Astrocyte (in vitro differentiated cells and primary cell): Measurements from ENCODE around the gene RIIAD1. TPM values are rescaled to one million over a fixed set of nuclear protein-coding genes. Genes with fewer than 3 reads are reported as not detected.
A peak's percentile ranks its signal among the peaks of the same experiment; 100 is the strongest.

Experiments
- DNase-seq: peaks from one replicate; pipeline ENCODE4 v3.0.0-alpha.2; 2010; ENCODE audit warnings: low read depth
- FAIRE-seq: peaks from 2 replicates; lab custom pipeline; 2011; peaks lifted over from hg19 to GRCh38; lab: Jason Lieb, UNC
- H2AFZ ChIP-seq: 2 replicates; pipeline ENCODE4 v1.6.0; 2012; ENCODE audit warnings: low read depth, low read length, inconsistent platforms
- H3K27ac ChIP-seq: 2 replicates; pipeline ENCODE4 v1.5.1; 2011; ENCODE audit warnings: low read depth, low read length, inconsistent platforms
- H3K27me3 ChIP-seq: 2 replicates; pipeline ENCODE4 v1.6.0; 2011; ENCODE audit warnings: low read length, inconsistent platforms; ENCODE audit not compliant: insufficient read depth
- H3K36me3 ChIP-seq: 2 replicates; pipeline ENCODE4 v1.5.1; 2011; ENCODE audit warnings: low read length, inconsistent platforms; ENCODE audit not compliant: insufficient read depth
- H3K4me1 ChIP-seq: 2 replicates; pipeline ENCODE4 v1.5.1; 2011; ENCODE audit warnings: low read length, inconsistent platforms; ENCODE audit not compliant: insufficient read depth
- H3K4me2 ChIP-seq: 2 replicates; pipeline ENCODE4 v1.6.0; 2012; ENCODE audit warnings: low read length, inconsistent platforms
- H3K4me3 ChIP-seq: 2 replicates; pipeline ENCODE4 v1.5.1; 2011; ENCODE audit warnings: low read depth, mild to moderate bottlenecking, low read length, inconsistent platforms; ENCODE audit not compliant: insufficient read depth
- H3K79me2 ChIP-seq: 2 replicates; pipeline ENCODE4 v1.6.0; 2012; ENCODE audit warnings: mild to moderate bottlenecking, low read length, inconsistent platforms; ENCODE audit not compliant: insufficient read depth
- H3K9ac ChIP-seq: 2 replicates; pipeline ENCODE4 v1.6.0; 2012; ENCODE audit warnings: mild to moderate bottlenecking, low read length, inconsistent platforms
- H3K9me3 ChIP-seq: 2 replicates; pipeline ENCODE4 v1.5.1; 2012; ENCODE audit warnings: low read depth, mild to moderate bottlenecking, low read length, inconsistent platforms; ENCODE audit not compliant: insufficient read depth
- H4K20me1 ChIP-seq: 2 replicates; pipeline ENCODE4 v1.6.0; 2012; ENCODE audit warnings: low read length, inconsistent platforms; ENCODE audit not compliant: insufficient read depth
- H3K27ac Mint-ChIP-seq: one replicate; pipeline ENCODE4 v1.8.0; 2021; ENCODE audit warnings: mild to moderate bottlenecking, mixed read lengths; ENCODE audit not compliant: unreplicated experiment
- H3K27me3 Mint-ChIP-seq: one replicate; pipeline ENCODE4 v1.8.0; 2021; ENCODE audit warnings: low read depth, mixed read lengths; ENCODE audit not compliant: unreplicated experiment
- H3K36me3 Mint-ChIP-seq: one replicate; pipeline ENCODE4 v1.8.0; 2021; ENCODE audit warnings: low read depth, mixed read lengths; ENCODE audit not compliant: unreplicated experiment
- H3K4me1 Mint-ChIP-seq: one replicate; pipeline ENCODE4 v1.8.0; 2021; ENCODE audit warnings: low read depth, mixed read lengths; ENCODE audit not compliant: unreplicated experiment
- H3K4me3 Mint-ChIP-seq: one replicate; pipeline ENCODE4 v1.8.0; 2021; ENCODE audit warnings: mild to moderate bottlenecking, moderate library complexity, mixed read lengths; ENCODE audit not compliant: unreplicated experiment
- H3K9me3 Mint-ChIP-seq: one replicate; pipeline ENCODE4 v1.8.0; 2021; ENCODE audit warnings: mild to moderate bottlenecking, mixed read lengths; ENCODE audit not compliant: unreplicated experiment
- EZH2 ChIP-seq: IDR thresholded peaks from 2 replicates; pipeline ENCODE4 v1.6.1; 2012; ENCODE audit warnings: mild to moderate bottlenecking, low read length, inconsistent platforms; ENCODE audit not compliant: insufficient read depth
- total RNA-seq: library from RNA; stranded (reverse); gene quantifications from 2 replicates; pipeline ENCODE4 v1.2.1, GENCODE V29; 2021
- TF ChIP-seq, protein P1 (sequence below): IDR thresholded peaks from 2 replicates; pipeline ENCODE4 v1.5.1; 2011; ENCODE audit warnings: low read depth, mild to moderate bottlenecking, inconsistent platforms, low read length, moderate library complexity; ENCODE audit not compliant: insufficient read depth

RIIAD1 gene
- total RNA-seq, 1 donor from 2014 or later = not detected

DNA sequence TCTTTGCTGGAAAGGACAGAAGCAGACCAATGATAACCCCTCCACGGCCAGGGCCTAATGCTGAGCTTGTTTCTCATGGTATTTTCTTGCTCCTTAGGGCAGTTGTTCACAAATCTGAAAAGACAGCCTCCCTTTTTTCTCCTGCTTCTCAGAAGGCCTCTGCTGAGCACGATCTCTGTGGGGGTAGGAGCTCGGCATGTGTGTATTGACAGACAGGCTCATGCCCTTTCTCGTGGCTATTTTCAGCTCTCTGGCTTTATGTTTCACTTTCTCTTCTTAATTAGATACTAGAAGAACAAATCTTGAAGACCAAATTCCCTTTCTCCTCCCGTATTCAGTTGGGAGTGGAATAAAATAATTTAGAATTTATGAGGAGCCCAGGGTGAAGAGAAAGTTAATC is 768 bp upstream of the RIIAD1 start:
- Histone ChIP-seq H3K9me3 (no peaks in the 10 kb centered on the region), H3K27ac (no peak overlapping the region), H3K79me2 (no peaks in the 10 kb centered on the region), H3K9ac (no peak overlapping the region), H3K4me3 (no peak overlapping the region), H3K4me1 (peaks cover 8% of the 10 kb centered on the region), H3K36me3 (no peaks in the 10 kb centered on the region), H3K27me3 (peaks cover 78% of the 10 kb centered on the region), H4K20me1 (no peaks in the 10 kb centered on the region), H3K4me2 (peak overlapping the region; percentile 87), H2AFZ (no peak overlapping the region)
- FAIRE-seq (no peak), DNase-seq (no peak)
- peaks cover 3% of the 10 kb centered on the region for H3K36me3 Mint-ChIP-seq
- H3K27ac Mint-ChIP-seq = no peak overlapping the region
- peak overlapping the region; percentile 61 for H3K4me3 Mint-ChIP-seq
- H3K27me3 Mint-ChIP-seq = peaks cover 60% of the 10 kb centered on the region
- TF ChIP-seq, protein P1, sequence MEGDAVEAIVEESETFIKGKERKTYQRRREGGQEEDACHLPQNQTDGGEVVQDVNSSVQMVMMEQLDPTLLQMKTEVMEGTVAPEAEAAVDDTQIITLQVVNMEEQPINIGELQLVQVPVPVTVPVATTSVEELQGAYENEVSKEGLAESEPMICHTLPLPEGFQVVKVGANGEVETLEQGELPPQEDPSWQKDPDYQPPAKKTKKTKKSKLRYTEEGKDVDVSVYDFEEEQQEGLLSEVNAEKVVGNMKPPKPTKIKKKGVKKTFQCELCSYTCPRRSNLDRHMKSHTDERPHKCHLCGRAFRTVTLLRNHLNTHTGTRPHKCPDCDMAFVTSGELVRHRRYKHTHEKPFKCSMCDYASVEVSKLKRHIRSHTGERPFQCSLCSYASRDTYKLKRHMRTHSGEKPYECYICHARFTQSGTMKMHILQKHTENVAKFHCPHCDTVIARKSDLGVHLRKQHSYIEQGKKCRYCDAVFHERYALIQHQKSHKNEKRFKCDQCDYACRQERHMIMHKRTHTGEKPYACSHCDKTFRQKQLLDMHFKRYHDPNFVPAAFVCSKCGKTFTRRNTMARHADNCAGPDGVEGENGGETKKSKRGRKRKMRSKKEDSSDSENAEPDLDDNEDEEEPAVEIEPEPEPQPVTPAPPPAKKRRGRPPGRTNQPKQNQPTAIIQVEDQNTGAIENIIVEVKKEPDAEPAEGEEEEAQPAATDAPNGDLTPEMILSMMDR = no peak
- peak; percentile 4 for TF ChIP-seq EZH2
- H3K9me3 Mint-ChIP-seq = peaks cover 2% of the 10 kb centered on the region
- H3K4me1 Mint-ChIP-seq = peaks cover 23% of the 10 kb centered on the region

DNA sequence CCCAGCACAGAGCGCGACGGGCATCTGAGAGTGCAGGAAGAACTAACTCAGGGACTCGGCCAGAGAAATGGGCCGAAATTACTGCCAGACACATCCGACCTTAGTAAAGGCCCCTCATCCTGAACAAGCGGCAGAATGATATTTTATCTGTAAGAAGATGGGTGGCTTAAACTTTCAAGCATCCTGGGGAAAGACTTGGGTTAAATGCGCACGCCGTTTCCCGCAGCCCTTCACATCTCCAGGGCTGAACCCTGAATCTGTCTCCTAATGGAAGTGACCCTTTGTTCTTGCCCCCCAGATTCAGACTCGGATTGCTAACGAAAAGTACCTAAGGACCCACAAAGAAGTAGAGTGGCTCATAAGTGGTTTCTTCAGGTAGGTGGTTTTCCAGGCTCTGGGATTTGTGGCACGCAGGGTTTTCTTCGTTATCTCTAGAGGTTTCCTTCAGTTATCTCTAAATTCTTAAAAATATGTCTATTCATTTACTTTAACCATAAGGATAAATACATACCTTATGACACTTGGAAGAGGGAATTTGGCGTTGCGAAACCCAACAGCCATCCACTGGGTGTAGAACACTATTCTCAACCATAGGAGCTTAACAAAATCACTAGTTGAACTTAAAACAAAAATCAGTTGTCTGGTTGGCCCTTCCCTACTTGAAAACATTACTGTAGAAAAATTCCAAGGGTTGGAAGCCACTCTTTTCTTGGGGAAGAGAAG is 627 bp downstream of the RIIAD1 start:
- Histone ChIP-seq H3K36me3 (no peaks in the 10 kb centered on the region), H3K4me2 (peak overlapping the region; percentile 87), H3K9me3 (no peaks in the 10 kb centered on the region), H3K4me1 (peaks cover 8% of the 10 kb centered on the region), H3K4me3 (peak overlapping the region; percentile 44), H3K79me2 (no peaks in the 10 kb centered on the region), H3K9ac (no peak overlapping the region), H4K20me1 (no peaks in the 10 kb centered on the region), H3K27ac (no peak overlapping the region), H2AFZ (peak overlapping the region; percentile 48), H3K27me3 (peaks cover 73% of the 10 kb centered on the region)
- DNase-seq (no peak), FAIRE-seq (no peak)
- H3K27me3 Mint-ChIP-seq = peaks cover 58% of the 10 kb centered on the region
- TF ChIP-seq, protein P1 = no peak
- TF ChIP-seq EZH2 = peak; percentile 43
- no peak overlapping the region for H3K27ac Mint-ChIP-seq
- peaks cover 2% of the 10 kb centered on the region for H3K9me3 Mint-ChIP-seq
- peak overlapping the region; percentile 74 for H3K4me3 Mint-ChIP-seq
- peaks cover 20% of the 10 kb centered on the region for H3K4me1 Mint-ChIP-seq
- H3K36me3 Mint-ChIP-seq = peaks cover 2% of the 10 kb centered on the region
